Trophoblast cell (in vitro differentiated cells and primary cell): Measurements from ENCODE around the gene ARFGEF3.

Source experiments
- DNase-seq, 2 donors: peaks; one replicate each; pipeline ENCODE4 v3.0.0-alpha.2; 2016
- H2AFZ ChIP-seq: 2 replicates; pipeline ENCODE4 v1.6.1; 2013; ENCODE audit warnings: low read length, moderate library complexity, mild to moderate bottlenecking; ENCODE audit not compliant: insufficient read depth, poor library complexity
- H2AK5ac ChIP-seq: 2 replicates; pipeline ENCODE4 v1.6.1; 2013; ENCODE audit warnings: mild to moderate bottlenecking, low read length
- H2BK120ac ChIP-seq: 2 replicates; pipeline ENCODE4 v1.6.1; 2013; ENCODE audit warnings: low read length, mild to moderate bottlenecking, moderate library complexity; ENCODE audit not compliant: insufficient read depth, poor library complexity
- H2BK12ac ChIP-seq: 2 replicates; pipeline ENCODE4 v1.6.1; 2013; ENCODE audit warnings: mild to moderate bottlenecking, low read length, moderate library complexity
- H2BK5ac ChIP-seq: 2 replicates; pipeline ENCODE4 v1.6.1; 2013; ENCODE audit warnings: low read length, low read depth, moderate library complexity, mild to moderate bottlenecking; ENCODE audit not compliant: poor library complexity
- H3K14ac ChIP-seq: 2 replicates; pipeline ENCODE4 v1.6.1; 2013; ENCODE audit warnings: mild to moderate bottlenecking, low read length
- H3K18ac ChIP-seq: 2 replicates; pipeline ENCODE4 v1.6.1; 2013; ENCODE audit warnings: mild to moderate bottlenecking, low read length
- H3K23ac ChIP-seq: 2 replicates; pipeline ENCODE4 v1.6.1; 2013; ENCODE audit warnings: low read length
- H3K27ac ChIP-seq: 2 replicates; pipeline ENCODE4 v1.5.1; 2013; ENCODE audit warnings: low read depth, mild to moderate bottlenecking, inconsistent platforms, low read length, moderate library complexity
- H3K27me3 ChIP-seq: 2 replicates; pipeline ENCODE4 v1.6.1; 2013; ENCODE audit warnings: inconsistent platforms, mild to moderate bottlenecking, low read length, moderate library complexity; ENCODE audit not compliant: insufficient read depth
- H3K36me3 ChIP-seq, 2 experiments: 1 replicate in 1 of 2; 2 replicates in 1 of 2; pipeline ENCODE4 v1.6.1; 2013; ENCODE audit warnings: low read length in 2 of 2, mild to moderate bottlenecking in 2 of 2, moderate library complexity in 1 of 2; ENCODE audit not compliant: insufficient read depth in 2 of 2, control insufficient read depth in 1 of 2
- H3K4ac ChIP-seq: 2 replicates; pipeline ENCODE4 v1.6.1; 2013; ENCODE audit warnings: low read depth, mild to moderate bottlenecking, low read length, moderate library complexity
- H3K4me1 ChIP-seq, 2 experiments: 1 replicate in 1 of 2; 2 replicates in 1 of 2; pipeline ENCODE4 v1.6.1; 2013; ENCODE audit warnings: low read length in 2 of 2, mild to moderate bottlenecking in 2 of 2, moderate library complexity in 1 of 2; ENCODE audit not compliant: insufficient read depth in 2 of 2, control insufficient read depth in 1 of 2
- H3K4me2 ChIP-seq: 2 replicates; pipeline ENCODE4 v1.6.1; 2013; ENCODE audit warnings: inconsistent platforms, mild to moderate bottlenecking, low read length, moderate library complexity
- H3K4me3 ChIP-seq: 2 replicates; pipeline ENCODE4 v1.5.1; 2013; ENCODE audit warnings: mild to moderate bottlenecking, low read depth, low read length, inconsistent platforms
- H3K79me1 ChIP-seq: one replicate; pipeline ENCODE4 v1.6.1; 2013; ENCODE audit warnings: low read length
- H3K79me2 ChIP-seq: 2 replicates; pipeline ENCODE4 v1.6.1; 2013; ENCODE audit warnings: low read length, mild to moderate bottlenecking; ENCODE audit not compliant: control insufficient read depth, insufficient read depth, poor library complexity
- H3K9ac ChIP-seq: 2 replicates; pipeline ENCODE4 v1.6.1; 2013; ENCODE audit warnings: mild to moderate bottlenecking, low read length
- H3K9me3 ChIP-seq: 2 replicates; pipeline ENCODE4 v1.6.1; 2013; ENCODE audit warnings: low read depth, mild to moderate bottlenecking, control low read depth, inconsistent platforms, low read length; ENCODE audit not compliant: insufficient read depth
- H4K12ac ChIP-seq: 2 replicates; pipeline ENCODE4 v1.6.1; 2013; ENCODE audit warnings: low read depth, mild to moderate bottlenecking, low read length, moderate library complexity
- H4K8ac ChIP-seq: 2 replicates; pipeline ENCODE4 v1.6.1; 2013; ENCODE audit warnings: low read depth, mild to moderate bottlenecking, low read length, moderate library complexity
- H4K91ac ChIP-seq: one replicate; pipeline ENCODE4 v1.6.1; 2013; ENCODE audit warnings: low read depth, mild to moderate bottlenecking, low read length, moderate library complexity
- WGBS: extraction: QIAGEN DNeasy Blood & Tissue Kit; methylation state at CpG from one replicate; pipeline ENCODE4 v1.1.7; 2013; ENCODE audit warnings: missing lambda C conversion rate; ENCODE audit not compliant: insufficient read length, insufficient coverage; ENCODE audit errors: extremely low coverage; 5-methylcytosine and 5-hydroxymethylcytosine counted together

The ARFGEF3 gene

GRCh38 chr6:138162955-138163575 is 1.3 kb downstream of the ARFGEF3 start:
- H3K27ac ChIP-seq, result no peak overlapping the region
- no CpG with 5 or more reads among the region's 5 CpGs for WGBS
- H3K4me1 ChIP-seq, result peaks cover 4 to 7% of the 10 kb centered on the region in 2 experiments
- peaks cover 27% of the 10 kb centered on the region for H3K27me3 ChIP-seq
- H2BK12ac ChIP-seq, result no peak overlapping the region
- no peak overlapping the region for H4K12ac ChIP-seq
- no peak overlapping the region for H3K14ac ChIP-seq
- H2BK120ac ChIP-seq, result no peak overlapping the region
- H2AFZ ChIP-seq, result no peak overlapping the region
- no peaks in the 10 kb centered on the region for H3K79me1 ChIP-seq
- no peaks in the 10 kb centered on the region for H3K36me3 ChIP-seq
- no peak overlapping the region for H3K4me3 ChIP-seq
- H4K8ac ChIP-seq, result no peak overlapping the region
- no peak overlapping the region for H3K4me2 ChIP-seq
- no peak for DNase-seq
- H2AK5ac ChIP-seq, result no peak overlapping the region
- no peak overlapping the region for H2BK5ac ChIP-seq
- no peak overlapping the region for H4K91ac ChIP-seq
- H3K9ac ChIP-seq, result no peak overlapping the region
- no peak overlapping the region for H3K4ac ChIP-seq
- peaks cover 4% of the 10 kb centered on the region for H3K9me3 ChIP-seq
- no peaks in the 10 kb centered on the region for H3K79me2 ChIP-seq
- no peak overlapping the region for H3K23ac ChIP-seq
- no peak overlapping the region for H3K18ac ChIP-seq

- no peaks in the 10 kb centered on the region for H3K9me3 ChIP-seq
- no peak overlapping the region for H2BK12ac ChIP-seq
- H2AFZ ChIP-seq, result no peak overlapping the region
- no peak overlapping the region for H2AK5ac ChIP-seq
- no peak overlapping the region for H4K91ac ChIP-seq
- H3K14ac ChIP-seq, result no peak overlapping the region
- H2BK120ac ChIP-seq, result no peak overlapping the region
- no peak for DNase-seq
- H4K8ac ChIP-seq, result no peak overlapping the region
- no peaks in the 10 kb centered on the region for H3K79me1 ChIP-seq
- no peak overlapping the region for H3K4ac ChIP-seq
- H3K23ac ChIP-seq, result no peak overlapping the region
- H3K18ac ChIP-seq, result no peak overlapping the region
- no peaks in the 10 kb centered on the region for H3K36me3 ChIP-seq
- no peak overlapping the region for H3K27ac ChIP-seq
- no peak overlapping the region for H3K4me2 ChIP-seq
- no peak overlapping the region for H3K4me3 ChIP-seq
- H3K4me1 ChIP-seq, result no peaks in the 10 kb centered on the region
- H3K9ac ChIP-seq, result no peak overlapping the region
- no peaks in the 10 kb centered on the region for H3K27me3 ChIP-seq
- H2BK5ac ChIP-seq, result no peak overlapping the region
- no peak overlapping the region for H4K12ac ChIP-seq
- H3K79me2 ChIP-seq, result no peaks in the 10 kb centered on the region
- no CpG with 5 or more reads among the region's 2 CpGs for WGBS
Measured at GRCh38 chr6:138175596-138175995, 13.9 kb downstream of the ARFGEF3 start.

DNA sequence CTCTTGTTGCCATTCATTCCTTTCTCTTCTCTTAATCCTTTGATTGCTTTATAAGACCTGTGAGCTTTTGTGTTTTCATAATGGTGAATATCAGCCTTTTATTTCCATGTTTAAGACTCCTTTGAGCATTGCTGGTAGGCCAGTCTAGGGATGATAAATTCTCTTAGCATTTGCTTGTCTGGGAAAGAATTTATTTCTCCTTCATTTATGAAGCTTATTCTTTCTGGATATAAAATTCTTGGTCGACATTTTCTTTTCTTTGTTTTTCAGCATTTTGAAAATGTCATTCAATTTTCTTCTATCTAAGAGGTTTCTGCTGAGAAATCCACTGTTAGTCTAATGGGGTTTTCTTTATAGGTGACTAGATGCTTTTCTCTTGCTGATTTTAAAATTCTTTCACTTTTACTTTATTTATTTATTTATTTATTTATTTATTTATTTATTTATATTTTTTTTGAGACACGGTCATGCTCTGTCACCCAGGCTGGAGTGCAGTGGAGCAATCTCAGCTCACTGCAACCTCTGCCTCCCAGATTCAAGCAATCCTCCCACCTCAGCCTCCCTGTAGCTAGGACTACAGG is 15.0 kb downstream of the ARFGEF3 start:
- Histone ChIP-seq H2BK120ac (no peak overlapping the region), H2AK5ac (no peak overlapping the region), H4K8ac (no peak overlapping the region), H3K79me2 (no peaks in the 10 kb centered on the region), H4K91ac (no peak overlapping the region), H3K27me3 (no peaks in the 10 kb centered on the region), H4K12ac (no peak overlapping the region), H3K4ac (no peak overlapping the region), H2BK5ac (no peak overlapping the region), H3K4me2 (no peak overlapping the region), H2BK12ac (no peak overlapping the region), H3K36me3 (no peaks in the 10 kb centered on the region), H3K4me3 (no peak overlapping the region), H3K4me1 (no peaks in the 10 kb centered on the region), H3K14ac (no peak overlapping the region), H3K23ac (no peak overlapping the region), H3K79me1 (no peaks in the 10 kb centered on the region), H3K9ac (no peak overlapping the region), H3K27ac (no peak overlapping the region), H3K18ac (no peak overlapping the region), H2AFZ (no peak overlapping the region), H3K9me3 (no peaks in the 10 kb centered on the region)
- DNase-seq, result no peak
- no CpG with 5 or more reads among the region's 2 CpGs for WGBS

DNA sequence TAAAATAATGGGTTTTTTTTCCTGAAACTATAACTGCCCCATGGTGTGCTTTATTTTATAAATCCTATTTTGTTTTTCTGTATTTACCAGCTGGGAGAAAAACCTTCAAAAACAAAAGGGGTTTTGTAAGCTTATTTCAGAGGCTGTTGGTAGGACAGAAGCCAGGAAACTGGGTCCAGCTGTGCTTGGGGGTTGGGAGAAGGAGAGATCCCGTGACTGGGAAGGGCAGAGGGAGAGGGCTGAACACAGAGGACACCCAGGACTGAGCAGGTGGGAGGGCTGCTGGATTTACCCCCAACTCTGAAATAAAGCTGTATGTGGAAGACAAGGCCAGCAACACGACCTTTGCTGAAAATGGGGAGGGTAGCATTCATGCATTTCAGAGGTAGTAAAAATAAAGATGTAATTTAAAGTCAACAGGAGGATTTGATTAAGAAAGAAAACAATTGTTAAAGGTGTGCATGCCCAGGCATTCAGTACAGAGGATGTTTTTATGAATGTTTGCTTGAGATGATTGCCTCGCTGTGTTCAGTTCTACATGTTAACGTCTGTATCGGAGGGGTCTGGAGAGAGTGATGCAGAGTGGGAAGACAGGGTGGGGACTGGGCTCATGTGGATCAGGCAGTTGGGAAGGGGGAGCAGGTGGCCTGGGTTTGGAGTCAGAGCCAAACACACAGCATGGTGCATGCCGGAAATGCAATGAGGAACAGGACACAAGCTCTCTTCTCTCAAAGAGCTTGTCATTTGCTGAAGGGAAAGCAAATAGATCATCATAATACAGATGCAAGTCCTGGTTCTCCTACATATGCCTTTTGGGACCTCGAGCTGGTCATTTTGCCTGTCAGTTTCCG is 21.4 kb downstream of the ARFGEF3 start:
- no peaks in the 10 kb centered on the region for H3K4me1 ChIP-seq
- H4K91ac ChIP-seq, result no peak overlapping the region
- H3K4me3 ChIP-seq, result no peak overlapping the region
- H3K9me3 ChIP-seq, result no peaks in the 10 kb centered on the region
- H4K12ac ChIP-seq, result no peak overlapping the region
- no peak overlapping the region for H3K4me2 ChIP-seq
- H2BK120ac ChIP-seq, result no peak overlapping the region
- no peak overlapping the region for H3K14ac ChIP-seq
- H3K4ac ChIP-seq, result no peak overlapping the region
- H3K18ac ChIP-seq, result no peak overlapping the region
- H3K27ac ChIP-seq, result no peak overlapping the region
- H2AK5ac ChIP-seq, result no peak overlapping the region
- no peaks in the 10 kb centered on the region for H3K36me3 ChIP-seq
- no peak overlapping the region for H2BK5ac ChIP-seq
- H3K79me1 ChIP-seq, result no peaks in the 10 kb centered on the region
- DNase-seq, result no peak
- WGBS, result no CpG with 5 or more reads among the region's 8 CpGs
- H3K27me3 ChIP-seq, result no peaks in the 10 kb centered on the region
- no peak overlapping the region for H2AFZ ChIP-seq
- no peak overlapping the region for H3K9ac ChIP-seq
- H3K79me2 ChIP-seq, result no peaks in the 10 kb centered on the region
- H3K23ac ChIP-seq, result no peak overlapping the region
- H4K8ac ChIP-seq, result no peak overlapping the region
- no peak overlapping the region for H2BK12ac ChIP-seq
